ENCODE data around the gene SVIL.

DNA sequence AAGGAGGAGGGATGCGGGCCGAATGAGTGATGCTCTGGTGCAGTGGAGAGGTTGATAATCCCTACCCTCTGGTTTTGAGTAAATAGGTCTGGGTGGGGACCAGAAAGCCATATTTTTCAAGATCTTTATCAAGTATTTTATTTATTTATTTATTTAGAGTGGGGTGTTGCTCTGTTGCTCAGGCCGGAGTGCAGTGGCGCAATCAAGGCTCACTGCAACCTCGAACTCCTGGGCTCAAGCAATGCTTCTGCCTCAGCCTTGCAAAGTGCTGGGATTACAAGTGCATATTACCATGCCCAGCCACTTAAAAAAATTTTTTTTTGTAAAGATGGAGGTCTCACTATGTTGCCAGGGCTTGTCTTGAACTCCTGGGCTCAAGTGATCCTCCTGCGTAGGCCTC, 21.6 kb downstream of the SVIL start:
- TF ChIP-seq, protein P1, sequence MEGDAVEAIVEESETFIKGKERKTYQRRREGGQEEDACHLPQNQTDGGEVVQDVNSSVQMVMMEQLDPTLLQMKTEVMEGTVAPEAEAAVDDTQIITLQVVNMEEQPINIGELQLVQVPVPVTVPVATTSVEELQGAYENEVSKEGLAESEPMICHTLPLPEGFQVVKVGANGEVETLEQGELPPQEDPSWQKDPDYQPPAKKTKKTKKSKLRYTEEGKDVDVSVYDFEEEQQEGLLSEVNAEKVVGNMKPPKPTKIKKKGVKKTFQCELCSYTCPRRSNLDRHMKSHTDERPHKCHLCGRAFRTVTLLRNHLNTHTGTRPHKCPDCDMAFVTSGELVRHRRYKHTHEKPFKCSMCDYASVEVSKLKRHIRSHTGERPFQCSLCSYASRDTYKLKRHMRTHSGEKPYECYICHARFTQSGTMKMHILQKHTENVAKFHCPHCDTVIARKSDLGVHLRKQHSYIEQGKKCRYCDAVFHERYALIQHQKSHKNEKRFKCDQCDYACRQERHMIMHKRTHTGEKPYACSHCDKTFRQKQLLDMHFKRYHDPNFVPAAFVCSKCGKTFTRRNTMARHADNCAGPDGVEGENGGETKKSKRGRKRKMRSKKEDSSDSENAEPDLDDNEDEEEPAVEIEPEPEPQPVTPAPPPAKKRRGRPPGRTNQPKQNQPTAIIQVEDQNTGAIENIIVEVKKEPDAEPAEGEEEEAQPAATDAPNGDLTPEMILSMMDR (optimal IDR thresholded peaks at IDR 0.05 in 1 of 3, IDR thresholded peaks at IDR 0.05 in 1 of 3, conservative IDR thresholded peaks at IDR 0.05 in 1 of 3; ENCODE audit: extremely low read depth in 1 of 3, insufficient read depth in 2 of 3, low read length in 3 of 3), result no peak
- no peak for TF ChIP-seq EZH2 (IDR thresholded peaks at IDR 0.05; ENCODE audit: low read length)

All from keratinocyte (primary cell).